Astrocyte (in vitro differentiated cells and primary cell): ENCODE measurements around the gene SDHAF2. TPM values are rescaled to one million over a fixed set of nuclear protein-coding genes. Genes with fewer than 3 reads are reported as not detected.

Experiments used
- DNase-seq: peaks from one replicate; pipeline ENCODE4 v3.0.0-alpha.2; 2010; ENCODE audit warnings: low read depth
- FAIRE-seq: peaks from 2 replicates; lab custom pipeline; 2011; peaks lifted over from hg19 to GRCh38; lab: Jason Lieb, UNC
- H2AFZ ChIP-seq: 2 replicates; pipeline ENCODE4 v1.6.0; 2012; ENCODE audit warnings: low read depth, low read length, inconsistent platforms
- H3K27ac ChIP-seq: 2 replicates; pipeline ENCODE4 v1.5.1; 2011; ENCODE audit warnings: low read depth, low read length, inconsistent platforms
- H3K27me3 ChIP-seq: 2 replicates; pipeline ENCODE4 v1.6.0; 2011; ENCODE audit warnings: low read length, inconsistent platforms; ENCODE audit not compliant: insufficient read depth
- H3K36me3 ChIP-seq: 2 replicates; pipeline ENCODE4 v1.5.1; 2011; ENCODE audit warnings: low read length, inconsistent platforms; ENCODE audit not compliant: insufficient read depth
- H3K4me1 ChIP-seq: 2 replicates; pipeline ENCODE4 v1.5.1; 2011; ENCODE audit warnings: low read length, inconsistent platforms; ENCODE audit not compliant: insufficient read depth
- H3K4me2 ChIP-seq: 2 replicates; pipeline ENCODE4 v1.6.0; 2012; ENCODE audit warnings: low read length, inconsistent platforms
- H3K4me3 ChIP-seq: 2 replicates; pipeline ENCODE4 v1.5.1; 2011; ENCODE audit warnings: low read depth, mild to moderate bottlenecking, low read length, inconsistent platforms; ENCODE audit not compliant: insufficient read depth
- H3K79me2 ChIP-seq: 2 replicates; pipeline ENCODE4 v1.6.0; 2012; ENCODE audit warnings: mild to moderate bottlenecking, low read length, inconsistent platforms; ENCODE audit not compliant: insufficient read depth
- H3K9ac ChIP-seq: 2 replicates; pipeline ENCODE4 v1.6.0; 2012; ENCODE audit warnings: mild to moderate bottlenecking, low read length, inconsistent platforms
- H3K9me3 ChIP-seq: 2 replicates; pipeline ENCODE4 v1.5.1; 2012; ENCODE audit warnings: low read depth, mild to moderate bottlenecking, low read length, inconsistent platforms; ENCODE audit not compliant: insufficient read depth
- H4K20me1 ChIP-seq: 2 replicates; pipeline ENCODE4 v1.6.0; 2012; ENCODE audit warnings: low read length, inconsistent platforms; ENCODE audit not compliant: insufficient read depth
- H3K27ac Mint-ChIP-seq: one replicate; pipeline ENCODE4 v1.8.0; 2021; ENCODE audit warnings: mild to moderate bottlenecking, mixed read lengths; ENCODE audit not compliant: unreplicated experiment
- H3K27me3 Mint-ChIP-seq: one replicate; pipeline ENCODE4 v1.8.0; 2021; ENCODE audit warnings: low read depth, mixed read lengths; ENCODE audit not compliant: unreplicated experiment
- H3K36me3 Mint-ChIP-seq: one replicate; pipeline ENCODE4 v1.8.0; 2021; ENCODE audit warnings: low read depth, mixed read lengths; ENCODE audit not compliant: unreplicated experiment
- H3K4me1 Mint-ChIP-seq: one replicate; pipeline ENCODE4 v1.8.0; 2021; ENCODE audit warnings: low read depth, mixed read lengths; ENCODE audit not compliant: unreplicated experiment
- H3K4me3 Mint-ChIP-seq: one replicate; pipeline ENCODE4 v1.8.0; 2021; ENCODE audit warnings: mild to moderate bottlenecking, moderate library complexity, mixed read lengths; ENCODE audit not compliant: unreplicated experiment
- H3K9me3 Mint-ChIP-seq: one replicate; pipeline ENCODE4 v1.8.0; 2021; ENCODE audit warnings: mild to moderate bottlenecking, mixed read lengths; ENCODE audit not compliant: unreplicated experiment
- CTCF ChIP-seq: IDR thresholded peaks from 2 replicates; pipeline ENCODE4 v1.5.1; 2011; ENCODE audit warnings: low read depth, mild to moderate bottlenecking, inconsistent platforms, low read length, moderate library complexity; ENCODE audit not compliant: insufficient read depth
- EZH2 ChIP-seq: IDR thresholded peaks from 2 replicates; pipeline ENCODE4 v1.6.1; 2012; ENCODE audit warnings: mild to moderate bottlenecking, low read length, inconsistent platforms; ENCODE audit not compliant: insufficient read depth
- total RNA-seq: library from RNA; stranded (reverse); gene quantifications from 2 replicates; pipeline ENCODE4 v1.2.1, GENCODE V29; 2021

The SDHAF2 gene
- total RNA-seq, 1 donor from 2014 or later, result 38.8 TPM

- H3K36me3 Mint-ChIP-seq, result peaks cover 11% of the 10 kb centered on the region
- peaks cover 73% of the 10 kb centered on the region for H4K20me1 ChIP-seq
- no peaks in the 10 kb centered on the region for H3K27me3 ChIP-seq
- no peaks in the 10 kb centered on the region for H3K9me3 Mint-ChIP-seq
- DNase-seq (no peak), FAIRE-seq (no peak)
- no peak overlapping the region for H3K27ac Mint-ChIP-seq
- H3K4me3 Mint-ChIP-seq, result no peak overlapping the region
- H3K36me3 ChIP-seq, result peaks cover 24% of the 10 kb centered on the region
- H3K79me2 ChIP-seq, result peaks cover 40% of the 10 kb centered on the region
- peak overlapping the region; percentile 49 for H3K27ac ChIP-seq
- peak overlapping the region; percentile 16 for H3K9ac ChIP-seq
- peaks cover 10% of the 10 kb centered on the region for H3K4me1 ChIP-seq
- H3K4me2 ChIP-seq, result peak overlapping the region; percentile 12
- no peak overlapping the region for H3K4me3 ChIP-seq
- H2AFZ ChIP-seq, result no peak overlapping the region
- H3K4me1 Mint-ChIP-seq, result peaks cover 24% of the 10 kb centered on the region
- TF ChIP-seq CTCF (no peak), EZH2 (no peak)
- no peaks in the 10 kb centered on the region for H3K9me3 ChIP-seq
- no peaks in the 10 kb centered on the region for H3K27me3 Mint-ChIP-seq
Observed at GRCh38 chr11:61445516-61445915, 15.6 kb downstream of the SDHAF2 start.

DNA sequence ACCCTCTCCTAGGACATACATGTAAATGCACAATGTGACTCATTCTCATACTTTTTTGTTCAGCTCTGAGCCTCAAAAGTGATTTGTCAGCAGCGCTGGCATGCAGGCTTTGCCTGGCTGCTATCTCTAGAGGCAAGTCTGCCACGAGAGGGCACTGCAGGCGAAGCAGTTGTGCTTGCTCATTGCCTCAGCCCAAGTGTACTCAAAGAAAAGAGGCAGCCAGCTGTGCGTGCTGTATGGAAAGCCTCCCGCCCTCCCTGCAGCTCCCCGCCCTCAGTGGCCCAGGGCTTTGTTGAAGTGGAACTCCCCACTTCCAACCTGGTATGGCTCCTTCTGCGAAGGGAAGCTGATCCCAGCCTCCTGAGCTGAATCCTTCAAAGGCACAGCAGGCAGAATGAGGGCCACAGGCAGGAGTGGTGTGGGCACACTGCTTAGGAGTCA, 16.3 kb downstream of the SDHAF2 start:
- H3K27ac ChIP-seq, result peak overlapping the region; percentile 49
- FAIRE-seq, result peak; percentile 54

More for the DNA sequence above, 16.3 kb downstream of the SDHAF2 start:
- Histone ChIP-seq H3K9me3 (no peaks in the 10 kb centered on the region), H3K4me1 (peaks cover 10% of the 10 kb centered on the region), H3K36me3 (peaks cover 22% of the 10 kb centered on the region), H2AFZ (no peak overlapping the region), H3K4me3 (no peak overlapping the region), H3K79me2 (peaks cover 34% of the 10 kb centered on the region), H3K4me2 (peak overlapping the region; percentile 12), H4K20me1 (peaks cover 79% of the 10 kb centered on the region), H3K9ac (peak overlapping the region; percentile 16), H3K27me3 (no peaks in the 10 kb centered on the region)
- no peak overlapping the region for H3K27ac Mint-ChIP-seq
- peaks cover 11% of the 10 kb centered on the region for H3K36me3 Mint-ChIP-seq
- H3K4me1 Mint-ChIP-seq, result peaks cover 24% of the 10 kb centered on the region
- no peak overlapping the region for H3K4me3 Mint-ChIP-seq
- no peaks in the 10 kb centered on the region for H3K27me3 Mint-ChIP-seq
- H3K9me3 Mint-ChIP-seq, result no peaks in the 10 kb centered on the region
- TF ChIP-seq EZH2, result no peak
- TF ChIP-seq CTCF, result peak; percentile 95
- peak; percentile 90 for DNase-seq
